Suprapubic skin (tissue), 4 donors: ENCODE results near the gene COL26A1.

Experiments
- POLR2A ChIP-seq, 2 donors: fragments of 450-650 bp; IDR thresholded peaks; one replicate each; pipeline ENCODE4 v1.6.1; 2017; ENCODE audit warnings: antibody characterized with exemption in 2 of 2, mild to moderate bottlenecking in 2 of 2, moderate library complexity in 2 of 2
- POLR2AphosphoS5 ChIP-seq, 3 donors: sonication (generic); formaldehyde crosslinking; IDR thresholded peaks; one replicate each; pipeline ENCODE4 v1.6.1; 2017; ENCODE audit warnings: antibody characterized with exemption in 3 of 3
- TF ChIP-seq, protein P1 (sequence below), 2 donors: fragments of 200-600 bp in 1 of 2; fragments of 450-650 bp in 1 of 2; sonication (generic) in 1 of 2; IDR thresholded peaks; one replicate each; pipeline ENCODE4 v1.5.1; 2016 to 2019; ENCODE audit warnings: antibody characterized with exemption in 2 of 2, mild to moderate bottlenecking in 1 of 2, moderate library complexity in 1 of 2

GRCh38 chr7:101487753-101488152 is 125.1 kb downstream of the COL26A1 start:
- TF ChIP-seq, protein P1, sequence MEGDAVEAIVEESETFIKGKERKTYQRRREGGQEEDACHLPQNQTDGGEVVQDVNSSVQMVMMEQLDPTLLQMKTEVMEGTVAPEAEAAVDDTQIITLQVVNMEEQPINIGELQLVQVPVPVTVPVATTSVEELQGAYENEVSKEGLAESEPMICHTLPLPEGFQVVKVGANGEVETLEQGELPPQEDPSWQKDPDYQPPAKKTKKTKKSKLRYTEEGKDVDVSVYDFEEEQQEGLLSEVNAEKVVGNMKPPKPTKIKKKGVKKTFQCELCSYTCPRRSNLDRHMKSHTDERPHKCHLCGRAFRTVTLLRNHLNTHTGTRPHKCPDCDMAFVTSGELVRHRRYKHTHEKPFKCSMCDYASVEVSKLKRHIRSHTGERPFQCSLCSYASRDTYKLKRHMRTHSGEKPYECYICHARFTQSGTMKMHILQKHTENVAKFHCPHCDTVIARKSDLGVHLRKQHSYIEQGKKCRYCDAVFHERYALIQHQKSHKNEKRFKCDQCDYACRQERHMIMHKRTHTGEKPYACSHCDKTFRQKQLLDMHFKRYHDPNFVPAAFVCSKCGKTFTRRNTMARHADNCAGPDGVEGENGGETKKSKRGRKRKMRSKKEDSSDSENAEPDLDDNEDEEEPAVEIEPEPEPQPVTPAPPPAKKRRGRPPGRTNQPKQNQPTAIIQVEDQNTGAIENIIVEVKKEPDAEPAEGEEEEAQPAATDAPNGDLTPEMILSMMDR (IDR thresholded peaks at IDR 0.05): no peak
- TF ChIP-seq POLR2A (IDR thresholded peaks at IDR 0.05) (no peak), POLR2AphosphoS5 (IDR thresholded peaks at IDR 0.05) (no peak)
